CD4-positive, alpha-beta T cell (primary cell): ENCODE measurements around the gene TBCA. TPM values are rescaled to one million over a fixed set of nuclear protein-coding genes. Genes with fewer than 3 reads are reported as not detected.
"Not testable (repeated sequence)": the region's sequence is repeated elsewhere in the genome, so short reads cannot be mapped to it uniquely, and the experiment has no call there.

Experiments used
- ATAC-seq: fragments of 200-7000 bp; cut with Tn5 transposase; one replicate; pipeline ENCODE4 v1.10.0; 2022; ENCODE audit warnings: mild to moderate bottlenecking; ENCODE audit not compliant: poor library complexity
- CTCF ChIA-PET: fragments of 350-600 bp; sonication (Branson Sonifier 250); formaldehyde crosslinking; loops from one replicate; lab custom pipeline; 2021; ENCODE audit warnings: antibody characterized with exemption, inconsistent platforms; lab: Charles Lee
- POLR2A ChIA-PET: fragments of 350-600 bp; sonication (Branson Sonifier 250); formaldehyde crosslinking; loops from one replicate; lab custom pipeline; 2021; ENCODE audit warnings: antibody characterized with exemption, inconsistent platforms; lab: Charles Lee
- DNase-seq, 14 experiments: peaks; one replicate each; pipeline ENCODE4 v3.0.0-alpha.2; 2013 to 2020; ENCODE audit warnings: mixed read lengths in 2 of 14
- H3K27ac ChIP-seq, 2 donors: one replicate each; pipeline versions ENCODE4 v1.5.1 to v1.7.0; 2013; ENCODE audit warnings: low read length in 2 of 2, low read depth in 1 of 2, mild to moderate bottlenecking in 1 of 2
- H3K27me3 ChIP-seq, 2 experiments: 1 replicate in 1 of 2; 2 replicates in 1 of 2; pipeline versions ENCODE4 v1.6.1 to v1.7.0; 2013; ENCODE audit warnings: low read length in 2 of 2, control low read depth in 1 of 2, mild to moderate bottlenecking in 1 of 2, moderate library complexity in 1 of 2; ENCODE audit not compliant: insufficient read depth in 2 of 2, control insufficient read depth in 1 of 2
- H3K36me3 ChIP-seq: one replicate; pipeline ENCODE4 v1.6.1; 2013; ENCODE audit warnings: low read length, control low read depth; ENCODE audit not compliant: insufficient read depth
- H3K4me1 ChIP-seq: one replicate; pipeline ENCODE4 v1.6.1; 2013; ENCODE audit warnings: low read length, control low read depth; ENCODE audit not compliant: insufficient read depth
- H3K4me3 ChIP-seq: one replicate; pipeline ENCODE4 v1.5.1; 2013; ENCODE audit warnings: mild to moderate bottlenecking, low read length, moderate library complexity
- H3K9me3 ChIP-seq, 2 experiments: 1 replicate in 1 of 2; 2 replicates in 1 of 2; pipeline versions ENCODE4 v1.6.1 to v1.7.0; 2013; ENCODE audit warnings: low read length in 2 of 2, mild to moderate bottlenecking in 2 of 2, control low read depth in 1 of 2, moderate library complexity in 1 of 2; ENCODE audit not compliant: control insufficient read depth in 1 of 2, insufficient read depth in 1 of 2
- H3K27ac Mint-ChIP-seq: one replicate; pipeline ENCODE4 v1.8.0; 2020; ENCODE audit warnings: mixed read lengths
- H3K27me3 Mint-ChIP-seq: one replicate; pipeline ENCODE4 v1.8.0; 2021; ENCODE audit warnings: mixed read lengths
- H3K36me3 Mint-ChIP-seq: one replicate; pipeline ENCODE4 v1.8.0; 2021; ENCODE audit warnings: low read depth, mixed read lengths
- H3K4me1 Mint-ChIP-seq: one replicate; pipeline ENCODE4 v1.8.0; 2021; ENCODE audit warnings: low read depth, mixed read lengths
- H3K4me3 Mint-ChIP-seq: one replicate; pipeline ENCODE4 v1.8.0; 2020; ENCODE audit warnings: mild to moderate bottlenecking, mixed read lengths
- H3K9me3 Mint-ChIP-seq: one replicate; pipeline ENCODE4 v1.8.0; 2020; ENCODE audit warnings: mixed read lengths
- CTCF ChIP-seq: fragments of 200-600 bp; IDR thresholded peaks from one replicate; pipeline ENCODE4 v1.8.0; 2022; ENCODE audit warnings: antibody characterized with exemption, mild to moderate bottlenecking
- intact Hi-C, 2 experiments: fragments of 100-400 bp; cut with DNase I in 1 of 2; cut with micrococcal nuclease in 1 of 2; formaldehyde crosslinking; loops; one replicate each; pipeline versions ENCODE4 v1.15.1 to v1.9.0; 2023 to 2025; cut with DNase I, micrococcal nuclease
- total RNA-seq, 174 experiments: library from RNA in 2 of 174; stranded (reverse) in 2 of 174; gene quantifications; one replicate each; pipeline ENCODE4 v1.2.3 and lab custom pipeline; 2021 to 2026

The TBCA gene
- total RNA-seq, 2 experiments from 2014 or later = 72.0 to 72.9 TPM

GRCh38 chr5:77758141-77758938 is 17.8 kb downstream of the TBCA start:
- peaks cover 42% of the 10 kb centered on the region for H3K36me3 Mint-ChIP-seq
- H3K9me3 Mint-ChIP-seq = no peaks in the 10 kb centered on the region
- CTCF ChIA-PET = no interaction called here

GRCh38 chr5:77751328-77752023 is 24.7 kb downstream of the TBCA start:
- no peak for TF ChIP-seq CTCF
- H3K9me3 Mint-ChIP-seq = no peaks in the 10 kb centered on the region
- Histone ChIP-seq H3K4me3 (no peak overlapping the region), H3K9me3 (no peaks in the 10 kb centered on the region), H3K27me3 (no peaks in the 10 kb centered on the region), H3K4me1 (no peaks in the 10 kb centered on the region), H3K36me3 (no peaks in the 10 kb centered on the region), H3K27ac (no peak overlapping the region)
- no peak for DNase-seq
- no peak overlapping the region for H3K27ac Mint-ChIP-seq
- peaks cover 5% of the 10 kb centered on the region for H3K36me3 Mint-ChIP-seq
- no peaks in the 10 kb centered on the region for H3K27me3 Mint-ChIP-seq
- ChIA-PET CTCF (no interaction called here), POLR2A (no interaction called here)
- no peak for ATAC-seq
- intact Hi-C loops = no loop called here
- peaks cover 59% of the 10 kb centered on the region for H3K4me1 Mint-ChIP-seq
- H3K4me3 Mint-ChIP-seq = no peak overlapping the region

More at GRCh38 chr5:77758141-77758938, 17.8 kb downstream of the TBCA start:
- intact Hi-C loops = no loop called here
- ATAC-seq = no peak
- no peak overlapping the region for H3K27ac ChIP-seq
- no peak for TF ChIP-seq CTCF
- peaks cover 0 to 5% of the 10 kb centered on the region in 2 experiments for H3K9me3 ChIP-seq
- POLR2A ChIA-PET = no interaction called here
- peaks cover under 1% of the 10 kb centered on the region for H3K36me3 ChIP-seq
- no peaks in the 10 kb centered on the region for H3K27me3 ChIP-seq
- DNase-seq = no peak
- H3K4me3 ChIP-seq = no peak overlapping the region
- Mint-ChIP-seq H3K4me1 (peaks cover 50% of the 10 kb centered on the region), H3K27ac (no peak overlapping the region), H3K27me3 (no peaks in the 10 kb centered on the region), H3K4me3 (no peak overlapping the region)
- peaks cover 5% of the 10 kb centered on the region for H3K4me1 ChIP-seq

GRCh38 chr5:77750928-77751327 is 25.2 kb downstream of the TBCA start:
- H3K9me3 Mint-ChIP-seq, H3K36me3 ChIP-seq, H3K27me3 ChIP-seq, ATAC-seq, POLR2A ChIA-PET, DNase-seq, H3K9me3 ChIP-seq, H3K27ac Mint-ChIP-seq, H3K4me3 Mint-ChIP-seq, H3K36me3 Mint-ChIP-seq, H3K27me3 Mint-ChIP-seq, CTCF ChIA-PET, intact Hi-C loops, H3K4me3 ChIP-seq, H3K4me1 ChIP-seq, H3K27ac ChIP-seq: not testable (repeated sequence)
- H3K4me1 Mint-ChIP-seq = peaks cover 54% of the 10 kb centered on the region
